Subcutaneous abdominal adipose tissue (tissue), 5 donors: ENCODE data around the gene TMEM86A.

Source experiments
- H3K27ac ChIP-seq: one replicate; pipeline ENCODE4 v1.7.0; 2013; ENCODE audit warnings: low read depth, mild to moderate bottlenecking, inconsistent platforms, low read length, moderate library complexity
- H3K27me3 ChIP-seq, 5 donors: one replicate each; pipeline ENCODE4 v1.7.0; 2013; ENCODE audit warnings: low read length in 5 of 5, inconsistent platforms in 1 of 5; ENCODE audit not compliant: control insufficient read depth in 5 of 5, insufficient read depth in 4 of 5
- H3K36me3 ChIP-seq, 5 donors: one replicate each; pipeline ENCODE4 v1.7.0; 2013; ENCODE audit warnings: low read length in 5 of 5; ENCODE audit not compliant: control insufficient read depth in 5 of 5, insufficient read depth in 5 of 5
- H3K4me1 ChIP-seq, 5 donors: one replicate each; pipeline ENCODE4 v1.7.0; 2013; ENCODE audit warnings: low read length in 5 of 5, mild to moderate bottlenecking in 3 of 5, moderate library complexity in 1 of 5; ENCODE audit not compliant: control insufficient read depth in 5 of 5, insufficient read depth in 5 of 5
- H3K4me3 ChIP-seq, 5 donors: one replicate each; pipeline ENCODE4 v1.7.0; 2013; ENCODE audit warnings: low read length in 5 of 5, low read depth in 1 of 5
- H3K9ac ChIP-seq, 5 donors: one replicate each; pipeline ENCODE4 v1.7.0; 2013; ENCODE audit warnings: low read length in 5 of 5, mild to moderate bottlenecking in 4 of 5, moderate library complexity in 3 of 5
- H3K9me3 ChIP-seq, 5 donors: one replicate each; pipeline ENCODE4 v1.7.0; 2013; ENCODE audit warnings: low read length in 5 of 5; ENCODE audit not compliant: control insufficient read depth in 5 of 5
- donor health status: healthy.
- donor health status: healthy.
- donor health status: healthy.
- donor health status: healthy.
- donor health status: healthy.

The TMEM86A gene

DNA sequence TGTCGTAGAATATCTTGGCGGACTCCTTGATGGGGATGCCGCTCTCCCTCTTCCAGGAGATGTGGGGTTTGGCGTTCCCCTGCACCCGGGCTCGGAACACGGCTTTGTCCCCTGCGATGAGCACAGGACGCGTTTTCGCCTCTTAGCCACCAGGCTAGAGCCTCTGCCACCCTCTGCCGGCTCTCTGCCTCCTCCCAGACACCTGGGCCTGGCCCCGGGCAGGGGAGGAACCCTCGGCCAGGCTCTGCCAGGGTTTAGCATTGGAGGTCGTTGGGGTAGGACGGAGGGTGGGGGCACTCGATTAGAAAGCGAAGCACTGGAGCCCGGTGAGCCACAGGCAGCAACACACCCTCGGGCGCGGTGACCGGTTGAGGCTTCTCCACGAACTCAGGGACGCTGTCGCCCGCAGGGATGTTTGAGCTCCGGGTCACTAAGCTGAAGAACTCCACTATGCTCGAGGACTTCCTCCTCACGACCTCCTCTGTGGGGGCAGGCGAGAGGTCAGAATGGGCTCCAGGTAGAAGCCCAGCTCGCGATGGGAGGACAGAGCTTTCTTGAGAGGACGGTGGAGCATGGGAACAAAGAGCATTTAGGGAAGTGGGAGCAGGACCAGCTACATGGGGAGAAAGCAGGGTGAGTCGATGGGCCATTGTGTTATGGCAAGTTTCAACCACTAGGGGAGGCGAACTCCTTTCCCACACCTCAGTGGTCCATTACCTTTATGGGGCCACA, 23.1 kb downstream of the TMEM86A start:
- H3K36me3 ChIP-seq, result no peaks in the 10 kb centered on the region
- peaks cover 0 to 2% (median 0%) of the 10 kb centered on the region in 5 donors for H3K27me3 ChIP-seq
- peak overlapping the region; percentile 71 to 81 (median 74) for H3K4me3 ChIP-seq
- no peaks in the 10 kb centered on the region for H3K9me3 ChIP-seq
- H3K9ac ChIP-seq, result peak overlapping the region; percentile 26 to 77 (median 65)
- peaks cover 0 to 18% (median 17%) of the 10 kb centered on the region in 5 donors for H3K4me1 ChIP-seq
- peak overlapping the region; percentile 30 for H3K27ac ChIP-seq

DNA sequence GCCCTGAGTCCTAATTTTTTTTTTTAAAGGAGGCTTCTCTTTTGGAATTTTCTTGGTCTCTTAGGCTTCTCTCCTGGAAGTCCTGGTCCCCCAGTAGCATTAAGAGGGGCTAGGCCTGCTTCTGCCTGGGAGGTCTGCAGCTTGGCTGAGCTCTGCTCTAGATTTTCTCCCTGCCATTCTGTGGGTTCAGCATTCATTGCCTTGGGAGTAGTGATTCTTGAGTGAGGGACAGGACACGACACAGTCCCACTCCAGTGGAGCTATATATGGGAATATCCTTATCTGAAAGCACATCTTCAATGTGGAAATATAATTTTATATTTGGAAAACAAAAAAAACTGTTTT, 23.7 kb downstream of the TMEM86A start:
- Histone ChIP-seq H3K4me3 (peak overlapping the region in 3 of 5 donors; percentile 71 to 77 (median 72)), H3K9me3 (no peaks in the 10 kb centered on the region), H3K4me1 (peaks cover 0 to 18% (median 17%) of the 10 kb centered on the region in 5 donors), H3K36me3 (no peaks in the 10 kb centered on the region), H3K9ac (peak overlapping the region in 3 of 5 donors; percentile 61 to 77 (median 75)), H3K27ac (no peak overlapping the region), H3K27me3 (peaks cover 0 to 2% (median 0%) of the 10 kb centered on the region in 5 donors)

DNA sequence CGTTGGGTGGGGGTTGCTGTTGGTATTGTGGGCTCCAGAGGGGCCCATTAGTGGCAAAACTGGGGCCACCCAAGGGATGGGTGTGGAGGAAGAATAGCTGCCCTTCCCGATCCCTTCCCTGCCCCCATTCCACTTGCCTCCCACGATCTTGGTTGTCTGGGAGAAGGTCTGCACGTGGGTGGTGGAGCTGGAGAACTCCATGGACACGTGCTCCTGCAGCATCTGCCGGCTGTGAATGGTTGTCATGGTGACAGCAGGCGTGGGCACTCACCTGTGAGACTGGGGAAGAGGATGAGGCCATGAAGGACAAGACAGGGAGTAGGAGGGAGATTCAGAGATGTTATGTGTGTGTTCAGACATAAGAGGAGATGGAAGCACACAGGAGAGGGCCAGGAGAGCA, 25.4 kb downstream of the TMEM86A start:
- H3K4me1 ChIP-seq, result peaks cover 2 to 24% (median 22%) of the 10 kb centered on the region in 5 donors
- H3K4me3 ChIP-seq, result no peak overlapping the region
- H3K36me3 ChIP-seq, result no peaks in the 10 kb centered on the region
- H3K27me3 ChIP-seq, result peaks cover 0 to 2% (median 0%) of the 10 kb centered on the region in 5 donors
- H3K9me3 ChIP-seq, result no peaks in the 10 kb centered on the region
- H3K27ac ChIP-seq, result no peak overlapping the region
- H3K9ac ChIP-seq, result no peak overlapping the region

DNA sequence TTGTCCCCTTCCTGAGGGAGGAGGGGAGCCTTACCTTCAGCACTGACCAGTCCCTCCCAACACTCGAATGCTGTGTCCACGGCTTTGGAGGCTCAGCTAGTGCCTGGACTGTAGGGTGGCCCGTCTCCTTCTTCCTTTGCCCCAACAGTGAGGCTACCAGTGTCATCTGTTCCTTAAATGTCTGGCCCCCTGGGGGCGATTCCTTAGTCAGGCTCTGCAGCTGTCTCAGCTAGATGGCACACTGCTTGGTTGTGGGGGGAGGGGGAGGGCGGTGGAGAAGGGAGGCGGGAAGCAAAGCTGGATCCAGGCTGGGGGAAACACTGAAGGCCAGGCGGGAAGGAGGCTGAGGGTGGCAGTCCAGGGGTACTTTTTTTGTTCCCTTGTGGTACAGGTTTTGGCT, 27.5 kb downstream of the TMEM86A start, which contains the start of gene IGSF22:
IGSF22 (minus strand) TSS at position 149 of the 400 bp plus-strand sequence. CDS start 1,952 bp downstream, outside the sequence.
- Histone ChIP-seq H3K36me3 (no peaks in the 10 kb centered on the region), H3K4me3 (no peak within 1 kb of the TSS), H3K27ac (no peak within 1 kb of the TSS), H3K9ac (no peak within 1 kb of the TSS), H3K9me3 (no peaks in the 10 kb centered on the region), H3K4me1 (peaks cover 2 to 18% (median 16%) of the 10 kb centered on the region in 5 donors), H3K27me3 (peaks cover 0 to 2% (median 0%) of the 10 kb centered on the region in 5 donors)

DNA sequence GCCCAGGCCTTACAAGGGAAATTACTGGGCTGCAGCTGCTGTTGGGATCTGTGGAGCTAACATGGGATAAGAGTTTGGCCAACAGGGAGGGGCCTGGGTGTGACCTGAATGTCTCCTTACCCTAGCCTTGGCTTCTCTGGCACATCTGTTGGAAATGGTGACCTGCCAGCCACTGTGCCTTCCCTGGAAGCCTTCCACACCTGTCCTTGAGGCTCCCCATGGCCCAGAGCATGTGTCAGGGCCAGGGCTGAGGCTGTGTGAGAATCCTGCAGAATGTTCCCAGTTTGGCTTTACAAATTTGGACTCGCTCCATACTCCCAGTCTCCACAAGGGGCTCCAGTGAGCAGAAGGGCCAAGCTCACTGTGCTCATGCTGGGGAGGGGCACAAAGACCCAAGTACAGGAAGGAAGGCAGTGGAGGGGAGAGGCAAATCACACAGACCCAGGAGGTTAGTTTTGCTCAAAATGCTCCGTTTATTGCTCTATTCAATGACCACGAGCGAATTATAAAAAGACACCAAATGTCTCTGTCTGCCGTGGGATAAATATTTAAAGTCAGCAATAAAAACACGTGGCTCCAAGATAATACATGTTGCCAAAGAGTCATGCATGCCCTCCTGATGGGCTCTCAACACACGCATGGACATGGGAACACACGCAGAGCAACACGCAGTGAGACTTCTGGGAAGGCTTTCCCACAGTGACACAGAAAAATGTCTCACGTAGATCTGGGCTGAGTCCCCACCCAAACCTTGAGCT, 29.1 kb downstream of the TMEM86A start:
- no peaks in the 10 kb centered on the region for H3K36me3 ChIP-seq
- no peaks in the 10 kb centered on the region for H3K9me3 ChIP-seq
- no peak overlapping the region for H3K9ac ChIP-seq
- no peak overlapping the region for H3K27ac ChIP-seq
- peaks cover 0 to 2% (median 0%) of the 10 kb centered on the region in 5 donors for H3K27me3 ChIP-seq
- no peak overlapping the region for H3K4me3 ChIP-seq
- peaks cover 0 to 6% (median 5%) of the 10 kb centered on the region in 5 donors for H3K4me1 ChIP-seq

DNA sequence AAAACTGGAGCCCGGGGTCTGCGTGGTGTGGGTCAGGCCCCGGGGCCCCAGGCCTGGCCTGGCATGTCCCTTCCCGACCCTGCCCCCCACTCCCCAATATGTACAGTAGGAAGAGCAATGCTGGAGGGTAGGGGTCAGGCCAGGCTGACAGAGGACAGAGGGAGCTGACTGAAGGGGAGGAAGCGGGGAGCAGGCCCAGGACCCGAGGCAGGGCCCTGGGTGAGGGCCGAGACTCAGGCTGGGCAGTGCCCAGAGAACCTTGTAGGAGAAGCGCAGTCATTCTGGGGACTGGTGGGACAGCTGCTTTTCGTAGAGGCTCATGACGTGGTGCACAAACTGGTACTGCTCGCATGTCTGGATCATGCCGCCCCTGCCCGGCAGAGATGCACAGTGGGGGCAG, 30.1 kb downstream of the TMEM86A start:
- Histone ChIP-seq H3K36me3 (no peaks in the 10 kb centered on the region), H3K4me3 (no peak overlapping the region), H3K27ac (no peak overlapping the region), H3K27me3 (peaks cover 0 to 2% (median 0%) of the 10 kb centered on the region in 5 donors), H3K9me3 (no peaks in the 10 kb centered on the region), H3K4me1 (peaks cover 0 to 6% (median 5%) of the 10 kb centered on the region in 5 donors), H3K9ac (no peak overlapping the region)

DNA sequence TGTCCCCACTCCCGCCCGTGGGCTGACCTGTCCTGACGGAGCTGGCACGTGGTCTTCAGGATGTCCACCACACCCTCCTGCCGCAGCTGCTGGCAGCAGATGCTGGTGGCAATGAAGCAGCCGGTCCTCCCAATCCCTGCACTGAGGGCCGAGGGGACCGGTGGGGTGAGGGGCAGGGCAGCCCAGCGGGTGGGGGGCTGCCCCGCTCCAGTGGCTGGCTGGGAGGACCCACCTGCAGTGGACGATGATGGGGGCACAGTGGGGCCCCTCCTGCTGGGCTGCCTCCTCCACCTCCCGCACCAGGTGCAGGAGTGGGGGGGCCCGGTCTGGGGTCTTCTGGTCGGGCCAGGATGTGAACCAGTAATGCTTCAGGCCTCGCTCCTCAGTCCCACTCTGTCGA, 30.8 kb downstream of the TMEM86A start:
- Histone ChIP-seq H3K27me3 (peaks cover 0 to 2% (median 0%) of the 10 kb centered on the region in 5 donors), H3K9ac (no peak overlapping the region), H3K9me3 (no peaks in the 10 kb centered on the region), H3K4me1 (peaks cover 0 to 6% (median 5%) of the 10 kb centered on the region in 5 donors), H3K27ac (no peak overlapping the region), H3K36me3 (no peaks in the 10 kb centered on the region), H3K4me3 (no peak overlapping the region)

DNA sequence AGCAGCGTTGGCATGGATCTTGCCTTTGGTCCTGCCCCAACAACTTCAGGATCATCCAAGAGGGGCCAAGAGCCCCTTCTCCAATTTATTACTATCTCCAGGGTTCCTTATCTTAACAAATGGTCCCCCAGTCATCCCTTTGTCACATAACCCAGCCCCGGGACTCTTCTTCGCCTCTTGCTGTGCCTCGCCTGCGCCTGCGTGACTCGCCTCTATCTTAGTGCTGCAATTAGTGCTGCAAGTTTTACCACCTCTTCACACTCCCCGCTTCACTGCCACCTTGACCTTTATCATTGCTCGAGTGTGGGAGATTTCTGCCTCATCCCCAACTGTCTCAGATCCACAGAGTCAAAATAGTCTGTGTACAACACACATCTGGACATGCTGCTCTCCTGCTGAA, 31.4 kb downstream of the TMEM86A start:
- no peaks in the 10 kb centered on the region for H3K36me3 ChIP-seq

DNA sequence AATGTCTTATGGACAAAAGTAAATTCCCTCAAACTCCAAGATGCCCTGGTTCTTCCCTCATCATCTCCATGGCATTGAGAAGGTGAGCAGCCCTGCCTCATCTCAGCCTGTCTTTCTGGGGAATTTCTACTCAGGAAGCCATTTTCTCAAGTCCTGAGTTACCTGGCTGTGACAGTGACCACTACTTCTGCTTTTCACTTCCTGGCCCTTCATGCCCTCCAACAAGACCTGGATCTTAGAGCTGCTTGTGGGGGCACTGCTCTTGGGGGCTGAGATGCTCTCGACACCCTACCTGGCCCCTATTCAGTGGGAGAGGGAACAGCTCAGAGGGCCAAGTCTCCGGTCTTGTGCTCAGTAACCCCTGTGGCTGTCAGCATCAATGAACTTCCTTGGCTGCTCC, 32.9 kb downstream of the TMEM86A start:
- H3K9me3 ChIP-seq, result no peaks in the 10 kb centered on the region
- no peak overlapping the region for H3K9ac ChIP-seq
- no peaks in the 10 kb centered on the region for H3K36me3 ChIP-seq
- no peak overlapping the region for H3K27ac ChIP-seq
- H3K4me3 ChIP-seq, result no peak overlapping the region
- H3K4me1 ChIP-seq, result peaks cover 0 to 6% (median 5%) of the 10 kb centered on the region in 5 donors
- H3K27me3 ChIP-seq, result peaks cover 0 to 3% (median 0%) of the 10 kb centered on the region in 5 donors

More for the DNA sequence above, 31.4 kb downstream of the TMEM86A start:
- Histone ChIP-seq H3K4me1 (peaks cover 0 to 6% (median 5%) of the 10 kb centered on the region in 5 donors), H3K27me3 (peaks cover 0 to 2% (median 0%) of the 10 kb centered on the region in 5 donors), H3K27ac (no peak overlapping the region), H3K4me3 (no peak overlapping the region), H3K9ac (no peak overlapping the region), H3K9me3 (no peaks in the 10 kb centered on the region)
